ENCODE data around the gene BRINP2. TPM values are rescaled to one million over a fixed set of nuclear protein-coding genes. Genes with fewer than 3 reads are reported as not detected.

The BRINP2 gene
- total and polyA plus RNA-seq, 2 of the 8 experiments (the other 6 are each of a cell fraction or from before 2014, with no cell fraction given) = 0.39 to 0.42 TPM

- H4K5ac ChIP-seq (ENCODE audit: insufficient read length, low read depth, low read length) = no peak overlapping the region
- H3K4me3 ChIP-seq (ENCODE audit: extremely low read depth in 1 of 4, insufficient read depth in 2 of 4, low read depth in 3 of 4, low read length in 4 of 4) = no peak overlapping the region
- no peak overlapping the region for H4K91ac ChIP-seq (replicated peaks; ENCODE audit: insufficient read length, low read length)
- H4K20me1 ChIP-seq (replicated peaks in 1 of 2; ENCODE audit: control insufficient read depth in 1 of 2, insufficient read depth in 2 of 2, low read length in 2 of 2) = no peaks in the 10 kb centered on the region
- H3K56ac ChIP-seq (replicated peaks; ENCODE audit: insufficient read length, low read depth, low read length) = no peak overlapping the region
- H3K4ac ChIP-seq (replicated peaks; ENCODE audit: insufficient read length, low read depth, low read length) = no peak overlapping the region
- no peaks in the 10 kb centered on the region for H3K79me2 ChIP-seq (ENCODE audit: control insufficient read depth in 1 of 2, insufficient read depth in 2 of 2, low read length in 2 of 2)
- no peak overlapping the region for H2AFZ ChIP-seq (ENCODE audit: low read length)
- H3K14ac ChIP-seq (ENCODE audit: insufficient read length) = no peak overlapping the region
- H2BK5ac ChIP-seq (ENCODE audit: low read depth, low read length) = no peak overlapping the region
- FAIRE-seq (no peak), DNase-seq (ENCODE audit: low read depth in 1 of 2, low spot score in 2 of 2) (no peak)
- no peak overlapping the region for H2BK120ac ChIP-seq (replicated peaks; ENCODE audit: low read depth, low read length)
- H4K8ac ChIP-seq (ENCODE audit: extremely low read depth, insufficient read depth, low read length) = no peak overlapping the region
- CTCF ChIA-PET (ENCODE audit: partially characterized antibody) = interaction anchor here (0.5 to 3.2 kb wide), 31 partner anchors 9 to 1126 kb away, joined by 3 to 19 read pairs (median 4); partner anchors contain the start of genes ASTN1 and BRINP2
- no peaks in the 10 kb centered on the region for H3K36me3 ChIP-seq (ENCODE audit: control insufficient read depth in 2 of 4, insufficient read depth in 4 of 4, low read length in 3 of 4)
- H3K23me2 ChIP-seq (ENCODE audit: low read depth, low read length) = no peaks in the 10 kb centered on the region
- no peak overlapping the region for H3K23ac ChIP-seq (ENCODE audit: insufficient read length)
- no peak overlapping the region for H3K18ac ChIP-seq (ENCODE audit: extremely low read depth, low read length)
- no peak overlapping the region for H3K9ac ChIP-seq (replicated peaks in 1 of 4; ENCODE audit: extremely low read depth in 1 of 4, low read depth in 3 of 4, low read length in 3 of 4)
- H3K9me3 ChIP-seq (ENCODE audit: insufficient read depth in 2 of 2, low read depth in 1 of 2, low read length in 1 of 2) = no peaks in the 10 kb centered on the region
- POLR2A ChIA-PET (ENCODE audit: partially characterized antibody) = no interaction called here
- no peak overlapping the region for H2BK15ac ChIP-seq (ENCODE audit: low read length)
- peaks cover 0 to 7% (median 3%) of the 10 kb centered on the region in 4 experiments; a peak in 2 of 7 replicates for H3K4me1 ChIP-seq (replicated peaks in 1 of 4; ENCODE audit: control insufficient read depth in 3 of 4, insufficient read depth in 4 of 4, low read length in 3 of 4)
- WGBS, 2 experiments (ENCODE audit: extremely low coverage in 1 of 2, insufficient coverage in 1 of 2, insufficient read length in 1 of 2, insufficient replicate concordance in 2 of 2, low coverage in 1 of 2, low lambda C conversion rate in 2 of 2, missing lambda C conversion rate in 1 of 2) = 93% methylated on average over 4 of the region's 4 CpGs; no CpG with 5 or more reads in 1 of the 2 experiments
- H2AK5ac ChIP-seq (ENCODE audit: low read depth, low read length) = no peak overlapping the region
- no peak overlapping the region for H2BK12ac ChIP-seq (ENCODE audit: low read depth, low read length)
- H3K4me2 ChIP-seq (ENCODE audit: insufficient read depth in 1 of 2, low read depth in 2 of 2, low read length in 2 of 2) = no peak overlapping the region
- no peaks in the 10 kb centered on the region for H3K79me1 ChIP-seq (ENCODE audit: low read depth, low read length)
- H3K27me3 ChIP-seq (replicated peaks in 1 of 4; ENCODE audit: control insufficient read depth in 3 of 4, extremely low read depth in 1 of 4, insufficient read depth in 3 of 4, low read length in 3 of 4) = no peaks in the 10 kb centered on the region
- H2BK20ac ChIP-seq (ENCODE audit: low read length) = no peak overlapping the region
- H3K27ac ChIP-seq (ENCODE audit: low read depth, low read length) = no peak overlapping the region
- no peak for TF ChIP-seq SP4 (IDR thresholded peaks at IDR 0.05; ENCODE audit: low read length)
- TF ChIP-seq CHD1 (IDR thresholded peaks at IDR 0.05; ENCODE audit: low read depth, low read length) = no peak
- no peak for TF ChIP-seq EZH2 (IDR thresholded peaks at IDR 0.05; ENCODE audit: low read depth, low read length, severe bottlenecking)
- TF ChIP-seq RFX5 (IDR thresholded peaks at IDR 0.05; ENCODE audit: borderline replicate concordance, low read depth, low read length) = no peak
Measured at GRCh38 chr1:177138347-177138746, 32.4 kb upstream of the BRINP2 start.

Data from H1 (cell line).